ENCODE data around the gene IQSEC3.
A peak's percentile ranks its signal among the peaks of the same experiment; 100 is the strongest.

IQSEC3 gene

GRCh38 chr12:101969-102878 lies 35.7 kb downstream of the IQSEC3 start:
- peaks cover 34% of the 10 kb centered on the region for H3K27me3 Mint-ChIP-seq (ENCODE audit: low read depth)
- no peaks in the 10 kb centered on the region for H3K9me3 Mint-ChIP-seq
- peak overlapping the region in 1 of 3 experiments; percentile 14 for H3K4me3 Mint-ChIP-seq
- peak overlapping the region; percentile 43 to 64 (median 64) for H3K27ac Mint-ChIP-seq
- no peaks in the 10 kb centered on the region for H3K36me3 Mint-ChIP-seq (ENCODE audit: low read depth)
- no peak for TF ChIP-seq CTCF (IDR thresholded peaks at IDR 0.05; ENCODE audit: unreplicated experiment in 3 of 3)
- peaks cover 73% of the 10 kb centered on the region for H3K4me1 Mint-ChIP-seq

GRCh38 chr12:102879-103168 lies 36.3 kb downstream of the IQSEC3 start:
- H3K27me3 Mint-ChIP-seq (ENCODE audit: low read depth), result peaks cover 34% of the 10 kb centered on the region
- H3K9me3 Mint-ChIP-seq, result no peaks in the 10 kb centered on the region
- no peak for TF ChIP-seq CTCF (IDR thresholded peaks at IDR 0.05; ENCODE audit: unreplicated experiment in 3 of 3)
- H3K4me3 Mint-ChIP-seq, result peak overlapping the region; percentile 23 to 58 (median 24)
- peak overlapping the region; percentile 42 to 64 (median 43) for H3K27ac Mint-ChIP-seq
- peaks cover 69% of the 10 kb centered on the region for H3K4me1 Mint-ChIP-seq
- no peaks in the 10 kb centered on the region for H3K36me3 Mint-ChIP-seq (ENCODE audit: low read depth)

GRCh38 chr12:103169-103981 lies 36.8 kb downstream of the IQSEC3 start:
- Mint-ChIP-seq H3K4me1 (peaks cover 68% of the 10 kb centered on the region), H3K27me3 (ENCODE audit: low read depth) (peaks cover 34% of the 10 kb centered on the region), H3K36me3 (ENCODE audit: low read depth) (no peaks in the 10 kb centered on the region), H3K4me3 (peak overlapping the region; percentile 23 to 63 (median 58)), H3K9me3 (no peaks in the 10 kb centered on the region), H3K27ac (peak overlapping the region; percentile 43 to 86 (median 83))
- no peak for TF ChIP-seq CTCF (IDR thresholded peaks at IDR 0.05; ENCODE audit: unreplicated experiment in 3 of 3)

GRCh38 chr12:104551-105081 lies 38.0 kb downstream of the IQSEC3 start:
- Mint-ChIP-seq H3K4me3 (no peak overlapping the region), H3K27ac (peak overlapping the region in 1 of 3 experiments; percentile 86), H3K27me3 (ENCODE audit: low read depth) (peaks cover 31% of the 10 kb centered on the region), H3K36me3 (ENCODE audit: low read depth) (no peaks in the 10 kb centered on the region), H3K4me1 (peaks cover 63% of the 10 kb centered on the region), H3K9me3 (no peaks in the 10 kb centered on the region)
- no peak for TF ChIP-seq CTCF (IDR thresholded peaks at IDR 0.05; ENCODE audit: unreplicated experiment in 3 of 3)

- Mint-ChIP-seq H3K27ac (peak overlapping the region in 1 of 3 experiments; percentile 68), H3K36me3 (ENCODE audit: low read depth) (no peaks in the 10 kb centered on the region), H3K4me1 (peaks cover 65% of the 10 kb centered on the region), H3K4me3 (no peak overlapping the region), H3K27me3 (ENCODE audit: low read depth) (peaks cover 26% of the 10 kb centered on the region), H3K9me3 (no peaks in the 10 kb centered on the region)
- TF ChIP-seq CTCF (IDR thresholded peaks at IDR 0.05; ENCODE audit: unreplicated experiment in 3 of 3), result no peak
These were observed 39.1 kb downstream of the IQSEC3 start for GRCh38 chr12:105696-106095.
